ENCODE results near the gene BABAM2.

Gene BABAM2

GRCh38 chr2:27911458-27912210, 21.1 kb downstream of the BABAM2 start:
- no peak for DNase-seq (ENCODE audit: low read depth in 2 of 2)

- DNase-seq (ENCODE audit: low read depth in 2 of 2), result no peak
Observed at GRCh38 chr2:27912512-27912911, 22.0 kb downstream of the BABAM2 start.

GRCh38 chr2:27914041-27914804, 23.7 kb downstream of the BABAM2 start:
- DNase-seq (ENCODE audit: low read depth in 2 of 2), result no peak

- no peak for DNase-seq (ENCODE audit: low read depth in 2 of 2)
Observed at GRCh38 chr2:27914805-27915175, 24.3 kb downstream of the BABAM2 start.

GRCh38 chr2:27915191-27915590, 24.7 kb downstream of the BABAM2 start:
- DNase-seq (ENCODE audit: low read depth in 2 of 2), result no peak

GRCh38 chr2:27915874-27916273, 25.3 kb downstream of the BABAM2 start:
- no peak for DNase-seq (ENCODE audit: low read depth in 2 of 2)

GRCh38 chr2:27916293-27916995, 25.9 kb downstream of the BABAM2 start:
- DNase-seq (ENCODE audit: low read depth in 2 of 2), result no peak

- DNase-seq (ENCODE audit: low read depth in 2 of 2), result no peak
Observed at GRCh38 chr2:27920148-27920885, 29.8 kb downstream of the BABAM2 start.

- no peak for DNase-seq (ENCODE audit: low read depth in 2 of 2)
Observed at GRCh38 chr2:27921424-27921823, 30.9 kb downstream of the BABAM2 start.

GRCh38 chr2:27921880-27922547, 31.5 kb downstream of the BABAM2 start:
- no peak for DNase-seq (ENCODE audit: low read depth in 2 of 2)

GRCh38 chr2:27922842-27923241, 32.3 kb downstream of the BABAM2 start:
- no peak for DNase-seq (ENCODE audit: low read depth in 2 of 2)

GRCh38 chr2:27925766-27926472, 35.4 kb downstream of the BABAM2 start:
- DNase-seq (ENCODE audit: low read depth in 2 of 2), result no peak

- no peak for DNase-seq (ENCODE audit: low read depth in 2 of 2)
Observed at GRCh38 chr2:27929916-27930486, 39.5 kb downstream of the BABAM2 start.

GRCh38 chr2:27931361-27931950, 40.9 kb downstream of the BABAM2 start:
- DNase-seq (ENCODE audit: low read depth in 2 of 2), result no peak

- no peak for DNase-seq (ENCODE audit: low read depth in 2 of 2)
Observed at GRCh38 chr2:27932396-27932795, 41.9 kb downstream of the BABAM2 start.

GRCh38 chr2:27935026-27935425, 44.5 kb downstream of the BABAM2 start:
- no peak for DNase-seq (ENCODE audit: low read depth in 2 of 2)

- DNase-seq (ENCODE audit: low read depth in 2 of 2), result no peak
Observed at GRCh38 chr2:27940090-27940671, 49.7 kb downstream of the BABAM2 start.

GRCh38 chr2:27940982-27941381, 50.5 kb downstream of the BABAM2 start:
- no peak for DNase-seq (ENCODE audit: low read depth in 2 of 2)

Measured in activated CD4-positive, alpha-beta T cell treated with anti-CD3 and anti-CD28 coated beads for 24 hours (primary cell).